Suppressor macrophage treated with lipopolysaccharide for 1 hour (primary cell): ENCODE data around the gene HSPB9.
A peak's percentile ranks its signal among the peaks of the same experiment; 100 is the strongest.

Experiments used
- DNase-seq, 3 donors: peaks; one replicate each; pipeline ENCODE4 v3.0.0-alpha.2; 2020 to 2022

HSPB9 gene

DNA sequence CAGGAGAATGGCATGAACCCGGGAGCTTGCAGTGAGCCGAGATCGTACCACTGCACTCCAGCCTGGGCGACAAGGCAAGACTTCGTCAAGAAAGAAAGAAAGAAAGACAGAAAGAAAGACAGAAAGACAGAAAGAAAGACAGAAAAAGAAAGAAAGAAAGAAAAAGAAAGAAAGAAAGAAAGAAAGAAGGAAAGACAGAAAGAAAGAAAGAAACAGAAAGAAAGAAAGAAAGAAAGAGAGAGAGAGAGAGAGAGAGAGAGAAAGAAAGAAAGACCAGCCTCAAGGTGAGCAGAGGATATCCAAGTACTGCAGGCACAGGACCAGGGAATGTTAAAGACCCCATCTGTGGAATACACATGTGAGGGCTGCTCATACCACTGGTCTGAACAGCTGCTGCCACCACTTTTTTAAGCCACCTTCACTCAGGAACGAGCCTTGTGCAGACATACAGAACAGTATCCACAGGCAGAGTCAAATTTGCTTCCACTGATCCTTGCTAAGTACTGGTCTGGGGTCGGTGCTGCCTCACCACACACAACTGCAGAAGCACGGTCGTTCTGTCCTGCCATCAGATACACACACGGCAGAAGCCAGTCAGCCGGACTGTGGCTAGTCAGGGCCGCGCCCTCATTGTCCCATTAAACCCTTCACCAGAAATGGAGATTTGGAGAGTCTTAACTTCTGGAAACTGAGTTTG is 24.5 kb downstream of the HSPB9 start:
- no peak for DNase-seq

DNA sequence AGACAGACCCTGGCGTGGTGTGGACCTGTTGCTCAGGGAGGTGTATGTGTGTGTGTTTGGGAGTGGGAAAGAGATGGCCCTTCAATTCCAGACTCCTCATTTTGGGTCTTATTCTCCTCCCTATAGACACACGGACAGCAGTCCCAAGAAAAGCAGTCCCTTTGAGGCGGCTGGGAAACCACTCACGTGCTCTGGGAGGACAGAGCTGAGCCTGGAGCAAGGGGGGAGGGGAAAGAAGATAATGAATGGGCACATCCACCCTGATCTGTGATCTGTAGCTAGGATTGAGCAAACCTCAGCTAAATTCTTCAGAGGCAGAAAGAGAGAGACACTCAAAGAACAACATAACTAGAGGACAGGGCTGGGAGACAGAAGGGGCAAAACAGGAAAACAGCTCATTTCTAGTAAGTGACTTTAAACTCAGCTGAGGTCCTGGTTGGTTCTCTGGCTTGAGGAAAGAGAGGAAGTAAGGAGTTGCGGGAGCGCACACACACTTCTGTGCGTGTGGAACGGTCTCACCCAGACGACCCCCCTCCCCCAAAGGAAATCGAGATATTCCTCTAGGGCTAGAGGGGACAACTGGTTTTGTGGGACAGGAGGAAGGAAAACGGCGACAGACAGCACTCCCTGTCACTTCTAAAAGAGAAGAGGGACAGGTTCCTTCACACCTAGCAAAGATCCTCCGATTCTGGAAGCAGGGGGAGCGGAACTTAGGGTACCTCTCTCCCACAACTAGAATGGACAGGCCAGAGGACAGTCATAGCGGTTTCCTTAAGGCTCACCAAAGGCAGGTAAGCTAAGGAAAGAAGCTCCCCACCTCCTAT is 31.5 kb downstream of the HSPB9 start:
- peak; percentile 57 to 74 (median 59) for DNase-seq

DNA sequence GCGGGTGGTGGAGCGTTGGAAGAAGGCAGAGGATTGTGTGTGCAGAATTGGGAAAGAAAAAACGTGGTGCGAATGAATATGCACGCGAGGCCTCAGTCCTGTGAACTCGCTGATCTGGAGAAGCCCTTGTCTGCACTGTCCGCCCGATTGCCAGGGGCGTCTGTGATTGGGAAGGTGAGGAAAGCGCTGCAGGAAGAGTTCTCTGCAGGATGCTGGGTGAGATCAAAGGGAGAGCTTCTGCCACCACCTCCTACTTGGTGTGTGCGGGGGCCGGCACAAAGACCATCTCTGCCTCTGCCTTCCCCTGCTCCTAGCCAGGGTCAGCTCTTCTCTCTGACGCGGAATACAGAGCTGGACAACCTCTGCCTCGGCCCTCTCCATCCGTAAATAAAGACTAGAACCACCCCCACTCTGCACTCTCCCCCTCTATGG is 33.0 kb downstream of the HSPB9 start:
- DNase-seq: no peak

DNA sequence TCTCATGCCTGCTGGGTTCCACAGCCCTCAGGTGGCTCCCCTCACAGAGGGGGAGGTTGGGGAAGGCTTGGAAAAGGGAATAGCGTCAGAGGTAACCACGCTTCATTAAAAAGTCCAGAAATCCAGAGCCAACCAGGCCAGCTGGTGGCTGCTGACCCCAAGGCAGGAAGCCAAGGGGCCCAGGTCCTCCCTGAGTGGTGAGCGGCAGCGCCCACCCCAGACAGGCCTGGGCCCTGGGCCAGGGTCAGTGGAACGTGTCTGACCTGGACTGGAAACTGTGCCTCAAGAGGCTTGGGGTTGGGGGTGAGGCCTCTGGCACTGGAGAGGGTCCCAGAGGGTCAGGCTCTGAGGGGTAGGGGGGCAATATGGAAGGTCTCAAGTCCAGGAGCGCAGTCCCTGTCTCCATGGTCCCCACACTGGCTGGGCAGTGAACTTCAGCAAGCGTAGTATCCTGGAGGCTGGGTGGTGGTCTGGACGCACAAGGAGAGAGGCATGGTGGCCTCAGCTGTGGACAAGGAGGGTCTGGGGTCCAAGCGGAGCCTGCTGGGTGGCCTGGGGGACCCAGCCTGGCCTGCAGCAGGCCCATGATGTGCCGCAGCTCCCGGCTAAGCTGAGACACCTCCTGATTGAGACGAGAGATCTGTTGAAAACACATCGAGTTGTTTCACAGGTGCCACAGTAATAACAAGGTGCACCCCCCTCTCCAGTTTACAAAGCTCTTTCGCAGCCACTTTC is 37.4 kb downstream of the HSPB9 start:
- no peak for DNase-seq

DNA sequence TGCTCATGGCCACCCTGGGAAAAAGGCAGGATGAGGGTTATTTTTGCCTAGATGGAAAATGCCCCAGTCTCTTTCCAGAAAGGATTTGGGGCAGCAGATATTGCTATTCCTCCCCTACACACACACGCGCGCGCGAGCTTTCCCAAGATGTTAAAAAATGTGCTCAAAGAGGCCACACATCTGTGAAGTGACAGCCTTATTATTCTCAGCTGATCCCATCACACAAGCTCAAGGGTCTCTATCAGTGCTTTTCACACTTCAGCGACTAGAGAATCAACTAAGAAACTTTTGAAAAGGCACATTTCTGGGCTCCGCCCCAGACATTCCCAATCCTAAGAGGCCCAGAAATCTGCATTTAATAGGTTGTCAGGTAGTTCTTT is 37.9 kb downstream of the HSPB9 start:
- DNase-seq: no peak

DNA sequence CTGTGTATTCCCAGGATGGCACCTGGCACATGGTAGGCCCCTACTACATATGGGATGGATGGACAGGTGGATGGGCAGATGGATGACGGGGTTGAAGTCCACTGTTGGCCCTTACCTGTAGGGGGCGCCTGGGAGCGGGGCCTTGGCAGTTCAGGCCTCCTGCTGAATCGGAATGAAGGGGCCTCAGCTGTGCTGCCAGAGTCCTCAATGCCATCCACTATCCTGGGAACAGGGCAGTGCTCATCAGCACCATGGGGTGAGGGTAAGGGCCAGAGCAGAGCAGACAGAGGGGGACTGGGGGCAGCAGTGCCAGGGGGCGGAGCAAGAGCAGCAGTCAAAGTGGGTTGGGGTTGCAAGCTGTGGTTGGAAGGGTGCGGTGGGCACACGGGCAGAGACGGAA is 40.5 kb downstream of the HSPB9 start:
- peak; percentile 35 to 63 (median 45) for DNase-seq

DNA sequence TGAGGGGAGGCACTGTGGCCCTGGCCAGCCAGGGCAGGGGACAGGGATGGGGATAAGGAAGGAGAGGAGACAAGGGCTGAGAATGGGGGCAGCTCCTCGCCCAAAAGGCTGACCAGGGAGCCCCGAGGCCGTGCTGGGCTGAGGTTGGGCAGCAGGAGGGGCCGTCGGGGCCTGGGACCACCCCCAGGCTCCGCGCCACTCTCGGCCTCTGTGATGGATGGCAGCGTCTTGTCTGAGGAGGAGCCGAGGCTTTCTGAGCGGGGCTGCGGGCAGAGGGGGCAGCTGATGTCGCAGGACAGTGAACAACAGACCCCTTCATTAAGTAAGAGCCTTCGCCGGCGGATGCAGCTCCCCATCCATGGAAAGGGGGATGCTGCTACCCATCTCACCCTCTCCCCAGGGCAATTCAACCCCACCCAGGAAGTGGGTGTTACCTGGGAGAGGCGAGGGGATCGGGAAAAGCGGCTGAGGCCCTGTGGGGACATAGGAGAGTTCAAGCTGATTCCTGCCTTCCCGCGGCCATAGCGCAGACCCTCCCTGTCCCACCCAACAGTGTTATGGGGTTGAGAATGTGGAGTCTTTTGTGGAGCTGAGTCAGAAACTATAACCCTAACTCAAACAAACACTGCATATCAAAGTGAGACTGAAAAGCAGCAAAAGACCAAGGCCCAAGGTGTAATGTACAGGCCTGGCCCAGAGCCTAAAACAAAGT is 41.2 kb downstream of the HSPB9 start:
- DNase-seq: no peak

DNA sequence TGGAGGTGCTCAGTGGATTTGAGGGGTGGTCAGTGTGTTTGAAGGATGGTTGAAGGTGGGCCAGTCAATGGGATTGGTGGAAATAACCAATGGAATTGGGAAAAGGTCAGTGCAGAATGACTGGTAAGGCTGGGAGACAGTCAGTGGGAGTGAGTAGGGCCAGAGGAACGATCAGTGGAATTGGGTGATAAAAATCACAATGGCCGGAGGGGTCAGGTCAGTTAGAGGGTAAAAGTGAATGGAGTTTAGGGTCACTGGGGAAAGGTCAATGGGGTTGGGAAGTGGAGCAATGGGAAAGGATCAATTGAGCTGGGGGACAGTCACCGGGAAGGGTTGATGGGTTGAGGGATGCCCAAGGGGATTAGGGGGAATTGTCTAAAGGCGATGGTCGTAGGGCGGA is 43.1 kb downstream of the HSPB9 start:
- DNase-seq: no peak

DNA sequence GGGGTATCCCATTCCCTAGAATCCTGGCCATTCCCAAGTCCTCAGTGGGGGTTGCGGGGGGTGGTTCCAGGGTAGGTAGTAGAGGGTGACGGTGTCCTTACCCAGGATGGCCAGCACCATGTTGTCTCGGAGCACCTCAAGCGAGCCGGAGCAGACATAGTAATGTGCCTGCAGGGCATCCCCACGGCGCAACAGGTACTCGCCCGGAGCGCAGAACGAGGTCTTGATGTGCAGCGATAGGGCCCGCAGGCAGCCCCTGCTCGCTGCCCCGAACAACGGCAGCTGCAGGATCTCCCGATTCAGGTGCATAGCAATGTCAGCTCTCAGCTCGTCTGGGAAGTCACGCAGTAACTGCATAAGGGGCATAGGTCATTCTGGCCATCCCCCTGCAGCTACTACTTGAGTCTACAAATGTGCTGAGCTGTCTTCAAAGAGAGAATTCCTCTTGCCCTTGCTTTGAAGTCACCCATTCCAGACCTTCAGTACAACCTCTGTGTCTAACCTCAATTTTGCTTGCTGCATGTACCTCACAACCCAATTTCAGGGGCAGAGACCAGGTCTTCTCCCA is 43.7 kb downstream of the HSPB9 start:
- DNase-seq: no peak

DNA sequence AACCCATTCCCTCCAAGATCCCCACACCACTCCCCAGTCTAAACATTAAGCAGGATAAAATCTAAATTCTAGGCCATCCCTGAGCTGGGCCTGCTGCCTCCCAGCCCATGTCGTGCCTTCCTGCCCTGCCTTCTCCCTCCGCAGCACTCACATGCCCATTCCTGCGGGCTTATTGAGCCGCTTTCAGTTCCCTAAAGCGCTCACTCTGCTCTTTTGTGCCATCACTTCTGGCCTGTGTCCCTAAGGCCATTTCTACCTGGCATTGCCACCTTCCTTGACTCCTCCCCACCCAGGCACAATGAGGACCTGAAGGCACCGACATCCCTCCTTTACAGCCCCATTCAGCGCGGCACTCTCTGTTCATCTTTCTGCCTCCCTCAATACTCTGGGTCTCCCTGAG is 45.2 kb downstream of the HSPB9 start:
- DNase-seq: peak; percentile 54 to 65 (median 60)

DNA sequence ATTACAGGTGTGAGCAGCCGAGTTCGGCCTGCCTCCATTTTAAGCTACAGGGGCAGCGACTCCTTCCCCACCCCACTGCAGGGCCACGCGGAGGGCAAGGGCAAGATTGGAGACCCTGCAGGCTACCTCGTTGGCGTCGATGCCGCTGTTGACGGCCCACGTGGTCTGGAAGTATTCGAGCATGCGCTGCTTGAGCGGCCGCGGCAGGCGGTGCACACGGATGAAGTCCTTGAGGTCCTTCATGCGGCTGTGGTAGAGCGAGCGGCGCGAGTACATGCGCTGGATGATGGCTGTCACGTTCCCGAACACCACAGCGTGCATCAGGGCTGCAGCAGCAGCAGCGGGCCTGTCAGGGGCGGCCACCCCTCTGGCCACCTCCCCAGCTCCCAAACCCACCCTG is 46.7 kb downstream of the HSPB9 start:
- DNase-seq: no peak

DNA sequence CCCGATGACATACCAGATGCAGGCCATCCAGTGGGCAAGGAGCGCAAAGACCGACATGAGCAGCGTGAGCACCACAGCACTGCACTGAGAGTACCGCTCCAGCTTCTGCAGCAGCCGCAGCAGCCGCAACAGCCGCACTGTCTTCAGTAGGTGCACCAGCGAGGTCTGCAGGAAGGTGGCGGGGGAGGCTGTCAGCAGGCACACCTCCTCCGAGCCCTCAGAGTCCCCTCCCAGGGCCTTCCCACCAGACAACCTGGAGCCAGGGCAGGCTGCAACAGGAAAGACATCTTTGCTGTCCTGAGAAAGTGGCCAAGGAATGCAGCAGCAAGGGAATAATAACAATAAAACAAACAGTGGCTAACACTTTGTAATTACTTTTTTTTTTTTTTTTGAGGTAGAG is 49.2 kb downstream of the HSPB9 start:
- DNase-seq: no peak
